H9 (cell line): ENCODE data around the gene KCTD20. TPM values are rescaled to one million over a fixed set of nuclear protein-coding genes. Genes with fewer than 3 reads are reported as not detected.

Source experiments
- DNase-seq: peaks from one replicate; pipeline ENCODE4 v3.0.0-alpha.2; 2017
- H2AFZ ChIP-seq: one replicate; pipeline ENCODE4 v1.6.1; 2013; ENCODE audit warnings: mild to moderate bottlenecking, low read length, control low read depth, moderate library complexity
- H2AK5ac ChIP-seq: 2 replicates; pipeline ENCODE4 v1.6.1; 2013; ENCODE audit warnings: low read length, control low read depth, mixed read lengths; ENCODE audit not compliant: insufficient read length
- H2BK120ac ChIP-seq: one replicate; pipeline ENCODE4 v1.6.1; 2013; ENCODE audit warnings: low read depth, mild to moderate bottlenecking, low read length, control low read depth, inconsistent platforms; ENCODE audit not compliant: poor library complexity, severe bottlenecking
- H2BK12ac ChIP-seq: 2 replicates; pipeline ENCODE4 v1.6.1; 2013; ENCODE audit warnings: low read length, control low read depth, mixed read lengths, low read depth; ENCODE audit not compliant: insufficient read length
- H2BK15ac ChIP-seq: 2 replicates; pipeline ENCODE4 v1.6.1; 2013; ENCODE audit warnings: low read depth, low read length, control low read depth
- H2BK20ac ChIP-seq: one replicate; pipeline ENCODE4 v1.6.1; 2013; ENCODE audit warnings: low read depth, mild to moderate bottlenecking, low read length, control low read depth, inconsistent platforms; ENCODE audit not compliant: poor library complexity, severe bottlenecking
- H2BK5ac ChIP-seq: 2 replicates; pipeline ENCODE4 v1.6.1; 2013; ENCODE audit warnings: low read length, control low read depth, mixed read lengths; ENCODE audit not compliant: insufficient read length
- H3K14ac ChIP-seq: 2 replicates; pipeline ENCODE4 v1.6.1; 2013; ENCODE audit warnings: low read length, control low read depth; ENCODE audit not compliant: insufficient read depth
- H3K18ac ChIP-seq: 2 replicates; pipeline ENCODE4 v1.6.1; 2013; ENCODE audit warnings: low read depth, mild to moderate bottlenecking, mixed read lengths, low read length, control low read depth; ENCODE audit not compliant: insufficient read length
- H3K23ac ChIP-seq: 2 replicates; pipeline ENCODE4 v1.6.1; 2013; ENCODE audit warnings: low read length, control low read depth, mixed read lengths, low read depth; ENCODE audit not compliant: insufficient read length
- H3K23me2 ChIP-seq: 2 replicates; pipeline ENCODE4 v1.6.1; 2013; ENCODE audit warnings: low read depth, mild to moderate bottlenecking, mixed read lengths, low read length, control low read depth; ENCODE audit not compliant: insufficient read length, poor library complexity, severe bottlenecking
- H3K27ac ChIP-seq: 2 replicates; pipeline ENCODE4 v1.5.1; 2013; ENCODE audit warnings: low read length, control low read depth, mixed read lengths, low read depth; ENCODE audit not compliant: insufficient read length
- H3K27me3 ChIP-seq: 2 replicates; pipeline ENCODE4 v1.6.1; 2013; ENCODE audit warnings: low read length, control low read depth, inconsistent platforms; ENCODE audit not compliant: insufficient read depth
- H3K4ac ChIP-seq: 2 replicates; pipeline ENCODE4 v1.6.1; 2013; ENCODE audit warnings: low read depth, mild to moderate bottlenecking, control low read depth, inconsistent platforms, low read length, moderate library complexity
- H3K4me1 ChIP-seq: 2 replicates; pipeline ENCODE4 v1.6.1; 2013; ENCODE audit warnings: low read length, control low read depth, inconsistent platforms; ENCODE audit not compliant: insufficient read depth
- H3K4me2 ChIP-seq: 2 replicates; pipeline ENCODE4 v1.6.1; 2013; ENCODE audit warnings: low read length, control low read depth, mixed read lengths; ENCODE audit not compliant: insufficient read length, insufficient read depth
- H3K56ac ChIP-seq: 2 replicates; pipeline ENCODE4 v1.6.1; 2013; ENCODE audit warnings: low read depth, mild to moderate bottlenecking, mixed read lengths, low read length, control low read depth; ENCODE audit not compliant: insufficient read length
- H3K79me1 ChIP-seq: 2 replicates; pipeline ENCODE4 v1.6.1; 2013; ENCODE audit warnings: low read depth, mild to moderate bottlenecking, moderate library complexity, low read length, control low read depth, inconsistent platforms; ENCODE audit not compliant: insufficient read depth, poor library complexity, severe bottlenecking
- H3K79me2 ChIP-seq: 2 replicates; pipeline ENCODE4 v1.6.1; 2013; ENCODE audit warnings: low read length, control low read depth, inconsistent platforms; ENCODE audit not compliant: insufficient read depth
- H3K9ac ChIP-seq: 2 replicates; pipeline ENCODE4 v1.6.1; 2013; ENCODE audit warnings: low read length, control low read depth, mixed read lengths; ENCODE audit not compliant: insufficient read length; ENCODE audit errors: extremely low read depth
- H3K9me3 ChIP-seq: one replicate; pipeline ENCODE4 v1.6.1; 2013; ENCODE audit warnings: low read depth, low read length, inconsistent platforms; ENCODE audit not compliant: control insufficient read depth
- H3T11ph ChIP-seq: one replicate; pipeline ENCODE4 v1.6.1; 2013; ENCODE audit warnings: mild to moderate bottlenecking, low read length, control low read depth, inconsistent platforms
- H4K20me1 ChIP-seq: one replicate; pipeline ENCODE4 v1.6.1; 2013; ENCODE audit not compliant: control insufficient read depth, insufficient read length, insufficient read depth
- H4K5ac ChIP-seq: 2 replicates; pipeline ENCODE4 v1.6.1; 2013; ENCODE audit warnings: low read depth, mild to moderate bottlenecking, mixed read lengths, low read length, control low read depth; ENCODE audit not compliant: insufficient read length
- H4K8ac ChIP-seq: replicated peaks from 2 replicates; pipeline ENCODE4 v1.6.1; 2013; ENCODE audit warnings: low read length, control low read depth, mixed read lengths, low read depth; ENCODE audit not compliant: insufficient read length
- H4K91ac ChIP-seq: 2 replicates; pipeline ENCODE4 v1.6.1; 2013; ENCODE audit warnings: low read depth, mild to moderate bottlenecking, moderate library complexity, mixed read lengths, low read length, control low read depth; ENCODE audit not compliant: insufficient read length
- H3K27ac Mint-ChIP-seq, 3 experiments: 2 replicates in 2 of 3; 3 replicates in 1 of 3; pipeline ENCODE4 v1.8.0; 2020 to 2021; ENCODE audit warnings: mixed read lengths in 3 of 3, mild to moderate bottlenecking in 1 of 3, moderate library complexity in 1 of 3
- H3K27me3 Mint-ChIP-seq: 2 replicates; pipeline ENCODE4 v1.8.0; 2021; ENCODE audit warnings: low read depth, mild to moderate bottlenecking, moderate library complexity, mixed read lengths
- H3K36me3 Mint-ChIP-seq, 3 experiments: 2 replicates in 2 of 3; 3 replicates in 1 of 3; pipeline ENCODE4 v1.8.0; 2020 to 2021; ENCODE audit warnings: low read depth in 3 of 3, mixed read lengths in 3 of 3; ENCODE audit not compliant: insufficient read depth in 1 of 3
- H3K4me1 Mint-ChIP-seq, 2 experiments: 2 replicates each; pipeline ENCODE4 v1.8.0; 2020; ENCODE audit warnings: mixed read lengths in 2 of 2
- H3K4me3 Mint-ChIP-seq, 2 experiments: 2 replicates in 1 of 2; 3 replicates in 1 of 2; pipeline ENCODE4 v1.8.0; 2020 to 2021; ENCODE audit warnings: mild to moderate bottlenecking in 2 of 2, mixed read lengths in 2 of 2, moderate library complexity in 1 of 2
- H3K9me3 Mint-ChIP-seq, 2 experiments: 2 replicates in 1 of 2; 3 replicates in 1 of 2; pipeline ENCODE4 v1.8.0; 2020; ENCODE audit warnings: mild to moderate bottlenecking in 2 of 2, mixed read lengths in 2 of 2, moderate library complexity in 1 of 2
- WGBS: extraction: QIAGEN DNeasy Blood & Tissue Kit; methylation state at CpG from one replicate; pipeline ENCODE4 v1.1.7; 2013; ENCODE audit warnings: missing lambda C conversion rate, low lambda C conversion rate, mixed read lengths; ENCODE audit not compliant: insufficient read length; ENCODE audit errors: extremely low coverage; 5-methylcytosine and 5-hydroxymethylcytosine counted together
- total RNA-seq: library from RNA; stranded (reverse); gene quantifications from 2 replicates; pipeline ENCODE4 v1.2.1, GENCODE V29; 2021
- TF ChIP-seq, protein P1 (sequence below): fragments of 200-600 bp; sonication (generic); conservative IDR thresholded peaks from 3 replicates; pipeline ENCODE4 v1.8.0; 2021; ENCODE audit warnings: antibody characterized with exemption, mild to moderate bottlenecking

Gene KCTD20
- total RNA-seq, 1 experiment from 2014 or later, result 22.6 TPM

DNA sequence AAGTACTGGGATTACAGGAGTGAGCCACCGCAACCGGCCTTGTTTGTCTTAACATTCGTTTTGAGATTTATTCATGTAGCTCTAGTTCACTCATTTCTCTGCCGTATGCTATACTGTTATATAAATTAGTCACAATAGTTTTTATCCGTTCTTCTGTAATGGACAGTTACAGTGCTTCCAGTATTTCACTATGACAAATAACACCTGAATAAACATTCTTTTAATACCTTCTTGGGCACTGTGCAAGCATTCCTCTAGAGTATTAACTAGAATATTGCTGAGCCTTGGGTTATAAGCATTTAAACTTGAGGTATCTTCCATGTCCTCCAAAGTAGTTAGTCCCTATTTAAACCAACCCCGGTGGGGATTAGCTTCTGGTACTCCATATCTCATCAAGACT is 58.9 kb downstream of the KCTD20 start:
- no peak overlapping the region for H2BK20ac ChIP-seq
- Mint-ChIP-seq H3K4me1 (0 out of 4 replicates have a peak, but pooled peaks cover 0 to 3% of the 10 kb centered on the region in 2 experiments), H3K4me3 (no peak overlapping the region), H3K27me3 (no peaks in the 10 kb centered on the region), H3K36me3 (peaks cover 3 to 47% (median 35%) of the 10 kb centered on the region in 3 experiments; a peak in 5 of 7 replicates), H3K9me3 (no peaks in the 10 kb centered on the region), H3K27ac (no peak overlapping the region)
- no peak overlapping the region for H3K23ac ChIP-seq
- no peaks in the 10 kb centered on the region for H4K20me1 ChIP-seq
- no peak overlapping the region for H4K91ac ChIP-seq
- no peak overlapping the region for H2AK5ac ChIP-seq
- H3K23me2 ChIP-seq, result no peaks in the 10 kb centered on the region
- H2BK5ac ChIP-seq, result no peak overlapping the region
- no peak overlapping the region for H3K27ac ChIP-seq
- WGBS, result no CpG with 5 or more reads among the region's 6 CpGs
- H3K79me1 ChIP-seq, result no peaks in the 10 kb centered on the region
- H4K5ac ChIP-seq, result no peak overlapping the region
- H3K9ac ChIP-seq, result no peak overlapping the region
- H2BK12ac ChIP-seq, result no peak overlapping the region
- H3K4me1 ChIP-seq, result no peaks in the 10 kb centered on the region
- no peak overlapping the region for H3K14ac ChIP-seq
- no peak overlapping the region for H2BK120ac ChIP-seq
- no peaks in the 10 kb centered on the region for H3K9me3 ChIP-seq
- TF ChIP-seq, protein P1, sequence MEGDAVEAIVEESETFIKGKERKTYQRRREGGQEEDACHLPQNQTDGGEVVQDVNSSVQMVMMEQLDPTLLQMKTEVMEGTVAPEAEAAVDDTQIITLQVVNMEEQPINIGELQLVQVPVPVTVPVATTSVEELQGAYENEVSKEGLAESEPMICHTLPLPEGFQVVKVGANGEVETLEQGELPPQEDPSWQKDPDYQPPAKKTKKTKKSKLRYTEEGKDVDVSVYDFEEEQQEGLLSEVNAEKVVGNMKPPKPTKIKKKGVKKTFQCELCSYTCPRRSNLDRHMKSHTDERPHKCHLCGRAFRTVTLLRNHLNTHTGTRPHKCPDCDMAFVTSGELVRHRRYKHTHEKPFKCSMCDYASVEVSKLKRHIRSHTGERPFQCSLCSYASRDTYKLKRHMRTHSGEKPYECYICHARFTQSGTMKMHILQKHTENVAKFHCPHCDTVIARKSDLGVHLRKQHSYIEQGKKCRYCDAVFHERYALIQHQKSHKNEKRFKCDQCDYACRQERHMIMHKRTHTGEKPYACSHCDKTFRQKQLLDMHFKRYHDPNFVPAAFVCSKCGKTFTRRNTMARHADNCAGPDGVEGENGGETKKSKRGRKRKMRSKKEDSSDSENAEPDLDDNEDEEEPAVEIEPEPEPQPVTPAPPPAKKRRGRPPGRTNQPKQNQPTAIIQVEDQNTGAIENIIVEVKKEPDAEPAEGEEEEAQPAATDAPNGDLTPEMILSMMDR, result no peak
- H3K79me2 ChIP-seq, result no peaks in the 10 kb centered on the region
- H3K4me2 ChIP-seq, result no peak overlapping the region
- H3K56ac ChIP-seq, result no peak overlapping the region
- H3K27me3 ChIP-seq, result no peaks in the 10 kb centered on the region
- H3K4ac ChIP-seq, result no peak overlapping the region
- H3T11ph ChIP-seq, result no peak overlapping the region
- H2AFZ ChIP-seq, result no peak overlapping the region
- H2BK15ac ChIP-seq, result no peak overlapping the region
- no peak overlapping the region for H3K18ac ChIP-seq
- DNase-seq, result no peak
- no peak overlapping the region for H4K8ac ChIP-seq
